HG03095 (cell line): ENCODE data around the gene METTL21A.

ENCODE experiments used
- ATAC-seq: cut with Tn5 transposase; IDR thresholded peaks from one replicate; pipeline ENCODE4 v1.9.1; 2021; ENCODE audit warnings: moderate library complexity; ENCODE audit not compliant: unreplicated experiment

Gene METTL21A

GRCh38 chr2:207565736-207566500 is 59.3 kb downstream of the METTL21A start:
- ATAC-seq, result no peak
